Stomach (tissue), 4 donors: ENCODE data around the gene SH3D21.

Experiments
- EP300 ChIP-seq: sonication (generic); formaldehyde crosslinking; IDR thresholded peaks from one replicate; pipeline ENCODE4 v1.6.1; 2017; ENCODE audit warnings: antibody characterized with exemption
- POLR2A ChIP-seq, 4 donors: fragments of 450-650 bp; IDR thresholded peaks; one replicate each; pipeline ENCODE4 v1.6.1; 2016; ENCODE audit warnings: antibody characterized with exemption in 4 of 4, control low read depth in 2 of 4, mild to moderate bottlenecking in 1 of 4, moderate library complexity in 1 of 4
- TF ChIP-seq, protein P1 (sequence below), 7 experiments: fragments of 450-650 bp in 4 of 7; fragments of 200-600 bp in 3 of 7; sonication (generic) in 3 of 7; IDR thresholded peaks; one replicate each; pipeline ENCODE4 v1.5.1; 2016 to 2019; ENCODE audit warnings: antibody characterized with exemption in 7 of 7, control low read depth in 2 of 7, mild to moderate bottlenecking in 1 of 7

- TF ChIP-seq, protein P1, sequence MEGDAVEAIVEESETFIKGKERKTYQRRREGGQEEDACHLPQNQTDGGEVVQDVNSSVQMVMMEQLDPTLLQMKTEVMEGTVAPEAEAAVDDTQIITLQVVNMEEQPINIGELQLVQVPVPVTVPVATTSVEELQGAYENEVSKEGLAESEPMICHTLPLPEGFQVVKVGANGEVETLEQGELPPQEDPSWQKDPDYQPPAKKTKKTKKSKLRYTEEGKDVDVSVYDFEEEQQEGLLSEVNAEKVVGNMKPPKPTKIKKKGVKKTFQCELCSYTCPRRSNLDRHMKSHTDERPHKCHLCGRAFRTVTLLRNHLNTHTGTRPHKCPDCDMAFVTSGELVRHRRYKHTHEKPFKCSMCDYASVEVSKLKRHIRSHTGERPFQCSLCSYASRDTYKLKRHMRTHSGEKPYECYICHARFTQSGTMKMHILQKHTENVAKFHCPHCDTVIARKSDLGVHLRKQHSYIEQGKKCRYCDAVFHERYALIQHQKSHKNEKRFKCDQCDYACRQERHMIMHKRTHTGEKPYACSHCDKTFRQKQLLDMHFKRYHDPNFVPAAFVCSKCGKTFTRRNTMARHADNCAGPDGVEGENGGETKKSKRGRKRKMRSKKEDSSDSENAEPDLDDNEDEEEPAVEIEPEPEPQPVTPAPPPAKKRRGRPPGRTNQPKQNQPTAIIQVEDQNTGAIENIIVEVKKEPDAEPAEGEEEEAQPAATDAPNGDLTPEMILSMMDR (IDR thresholded peaks at IDR 0.05): no peak
- TF ChIP-seq POLR2A (IDR thresholded peaks at IDR 0.05) (no peak), EP300 (no peak)
Measured at GRCh38 chr1:36321119-36321951, 15.2 kb downstream of the SH3D21 start.
